ENCODE measurements around the gene TSPAN32. TPM values are rescaled to one million over a fixed set of nuclear protein-coding genes. Genes with fewer than 3 reads are reported as not detected.

TSPAN32 gene
- total RNA-seq, 2 experiments from 2014 or later, result 77.6 to 98.9 TPM

DNA sequence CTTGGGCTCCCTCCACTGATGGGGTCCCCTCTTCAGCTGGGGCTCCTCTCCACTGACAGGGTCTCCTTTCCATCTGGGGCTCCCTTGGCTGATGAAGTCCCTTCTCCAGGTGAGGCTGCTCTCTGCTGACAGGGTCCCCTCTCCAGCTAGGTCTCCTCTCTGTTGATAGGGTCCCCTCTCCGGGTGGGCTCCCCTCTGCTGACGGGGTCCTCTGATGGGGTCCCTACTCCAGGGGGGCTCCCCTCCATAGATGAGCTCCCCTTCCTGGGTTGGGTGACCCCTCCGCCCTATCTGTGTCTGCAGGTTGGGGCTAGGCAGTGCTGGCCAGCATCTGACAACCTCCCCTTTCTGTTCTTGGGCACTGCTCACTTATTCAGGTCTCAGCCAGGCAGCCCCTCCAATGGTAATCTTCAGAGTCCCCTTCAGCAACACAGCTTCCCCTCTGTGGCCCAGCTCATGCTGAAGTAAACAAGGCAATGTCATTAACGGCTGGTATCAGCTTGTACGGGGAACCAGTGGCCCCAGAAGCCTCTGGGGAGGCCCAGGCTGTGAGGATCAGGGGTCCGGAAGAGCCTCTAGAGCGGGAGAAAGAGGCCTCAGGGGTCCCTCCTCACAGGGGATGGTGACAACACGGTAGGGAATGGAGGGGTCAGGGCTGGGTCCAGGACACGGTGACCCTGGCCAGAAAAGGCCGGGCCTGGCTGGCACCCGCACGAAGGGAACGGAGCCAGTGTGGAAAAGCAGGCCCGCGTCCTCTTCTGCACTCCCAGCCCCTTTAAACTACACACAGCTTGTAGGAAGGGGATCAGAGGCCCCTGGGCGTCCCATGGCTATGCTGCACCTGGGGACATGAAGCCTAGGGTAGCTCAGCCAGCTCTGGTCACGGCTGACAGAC, 65.7 kb downstream of the TSPAN32 start:
- Mint-ChIP-seq H3K36me3 (ENCODE audit: low read depth) (no peaks in the 10 kb centered on the region), H3K4me3 (no peak overlapping the region), H3K27ac (no peak overlapping the region), H3K4me1 (no peaks in the 10 kb centered on the region), H3K27me3 (no peaks in the 10 kb centered on the region), H3K9me3 (no peaks in the 10 kb centered on the region)
- ChIA-PET POLR2A (no interaction called here), CTCF (interaction anchor here (0.5 to 1.1 kb wide), 5 partner anchors 52 to 520 kb away, joined by 3 read pairs; no protein-coding TSS in a partner anchor)
- no peak for DNase-seq

Other genes starting within 250 kb of the TSPAN32 start
- under 1 TPM; 0.07 to 0.08 TPM for gene IGF2, start 162.6 kb upstream of the TSPAN32 start, total RNA-seq
- not detected for gene INS, start 140.8 kb upstream of the TSPAN32 start, total RNA-seq
- not detected for gene TH, start 130.2 kb upstream of the TSPAN32 start, total RNA-seq
- gene ASCL2, start 31.4 kb upstream of the TSPAN32 start, total RNA-seq, result under 1 TPM; 0.31 to 0.40 TPM
- 10 to 100 TPM; 66.4 to 81.0 TPM for gene C11orf21, start 95 bp upstream of the TSPAN32 start, total RNA-seq
- 100 to 1,000 TPM; 137 to 157 TPM for gene CD81, start 75.3 kb downstream of the TSPAN32 start, total RNA-seq
- gene TSSC4, start 98.7 kb downstream of the TSPAN32 start, total RNA-seq, result 10 to 100 TPM; 31.1 to 47.5 TPM
- under 1 TPM in 1 of 2 experiments, not detected in 1; 0.07 TPM for gene TRPM5, start 142.5 kb downstream of the TSPAN32 start, total RNA-seq
- 10 to 100 TPM; 20.4 to 24.3 TPM for gene KCNQ1, start 143.0 kb downstream of the TSPAN32 start, total RNA-seq

Measured in activated CD4-positive, alpha-beta T cell treated with anti-CD3 and anti-CD28 coated beads, Interleukin-2, amount 10 ng/mL, durations not matched to agents 7 days and 5 days (primary cell).